Effector memory CD8-positive, alpha-beta T cell (primary cell): ENCODE measurements around the gene DIP2C.

Source experiments
- ATAC-seq: fragments of 150-1000 bp; cut with Tn5 transposase; replicated peaks from 2 replicates; pipeline ENCODE4 v1.10.0; 2021; ENCODE audit warnings: mild to moderate bottlenecking, moderate library complexity
- DNase-seq, 3 experiments: peaks; one replicate each; pipeline ENCODE4 v3.0.0; 2021
- H3K27ac Mint-ChIP-seq, 2 donors: one replicate each; pipeline ENCODE4 v1.8.0; 2022; ENCODE audit warnings: mild to moderate bottlenecking in 2 of 2, mixed read lengths in 2 of 2, moderate library complexity in 2 of 2
- H3K27me3 Mint-ChIP-seq, 2 donors: one replicate each; pipeline ENCODE4 v1.8.0; 2022; ENCODE audit warnings: mixed read lengths in 2 of 2
- H3K36me3 Mint-ChIP-seq: one replicate; pipeline ENCODE4 v1.8.0; 2022; ENCODE audit warnings: mild to moderate bottlenecking, moderate library complexity, mixed read lengths; ENCODE audit not compliant: insufficient read depth
- H3K4me1 Mint-ChIP-seq, 2 donors: one replicate each; pipeline ENCODE4 v1.8.0; 2022; ENCODE audit warnings: low read depth in 2 of 2, mixed read lengths in 2 of 2
- H3K4me3 Mint-ChIP-seq, 2 donors: one replicate each; pipeline ENCODE4 v1.8.0; 2022; ENCODE audit warnings: mild to moderate bottlenecking in 2 of 2, mixed read lengths in 2 of 2, moderate library complexity in 2 of 2
- H3K9me3 Mint-ChIP-seq, 2 donors: one replicate each; pipeline ENCODE4 v1.8.0; 2022; ENCODE audit warnings: mixed read lengths in 2 of 2

Gene DIP2C

DNA sequence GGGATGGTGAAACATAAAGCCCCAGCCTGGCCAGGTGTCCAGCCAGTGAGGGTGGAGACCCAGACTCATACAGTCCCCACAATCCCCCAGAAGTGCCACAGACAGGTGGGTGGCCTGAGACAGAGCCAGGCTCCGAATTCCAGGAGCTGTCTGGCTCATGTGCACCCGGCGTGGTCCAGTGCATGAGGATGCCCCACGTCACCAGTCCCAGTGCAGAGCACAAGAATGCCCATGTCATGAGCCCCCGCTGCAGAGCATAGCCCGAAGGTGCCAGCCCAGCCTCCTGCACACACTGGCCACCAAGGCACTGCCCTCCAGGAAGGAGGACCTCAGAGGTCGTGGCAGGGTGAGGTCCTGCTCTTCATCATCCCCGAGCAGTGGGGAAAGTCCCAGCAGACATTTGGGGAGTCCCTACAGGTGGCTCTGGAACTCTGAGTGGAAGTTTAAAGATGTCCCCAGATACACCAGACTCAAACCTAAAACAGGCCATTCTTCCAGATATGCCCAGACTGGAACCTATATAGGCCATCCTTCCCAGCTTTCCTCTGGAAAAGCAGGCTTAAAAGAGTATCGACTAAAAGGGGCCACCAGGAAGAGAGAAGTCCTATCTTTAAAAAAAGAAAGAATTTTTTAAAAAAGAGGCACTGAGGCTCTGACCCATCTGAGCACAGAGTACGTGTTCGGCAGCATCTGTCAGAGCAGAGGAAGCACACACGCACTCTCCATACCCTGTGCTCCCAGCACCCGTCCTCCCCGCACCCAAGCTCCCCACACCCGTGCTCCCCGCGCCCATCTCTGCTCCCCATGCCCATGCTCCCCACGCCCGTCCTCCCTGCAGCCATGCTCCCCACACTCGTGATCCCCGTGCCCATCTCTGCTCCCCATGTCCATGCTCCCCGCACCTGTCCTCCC lies 11.5 kb downstream of the DIP2C start:
- Mint-ChIP-seq H3K36me3 (no peaks in the 10 kb centered on the region), H3K27ac (no peak overlapping the region), H3K27me3 (peaks cover 4 to 16% of the 10 kb centered on the region in 2 donors), H3K4me3 (no peak overlapping the region), H3K4me1 (no peaks in the 10 kb centered on the region), H3K9me3 (no peaks in the 10 kb centered on the region)
- no peak for ATAC-seq
- no peak for DNase-seq

DNA sequence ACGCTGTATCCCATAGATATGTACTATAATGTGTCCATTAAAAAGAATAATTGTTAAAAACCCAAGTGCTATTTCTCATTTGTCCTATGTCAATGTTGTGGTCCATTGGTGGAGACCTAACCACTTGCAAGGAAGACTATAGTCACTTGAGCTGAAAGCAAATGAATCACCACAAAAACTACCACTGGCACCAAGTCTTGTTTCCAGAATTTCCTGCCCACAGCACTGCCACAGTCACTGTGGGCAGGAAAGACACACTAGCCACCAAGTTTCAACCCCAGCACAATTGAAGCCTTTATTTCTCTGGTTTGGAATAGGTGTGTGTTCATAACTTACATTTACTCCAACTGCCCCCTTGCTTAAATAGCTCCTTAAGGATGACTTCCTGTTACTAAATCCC lies 12.4 kb downstream of the DIP2C start:
- no peaks in the 10 kb centered on the region for H3K36me3 Mint-ChIP-seq
- H3K4me3 Mint-ChIP-seq, result no peak overlapping the region
- H3K9me3 Mint-ChIP-seq, result no peaks in the 10 kb centered on the region
- DNase-seq, result no peak
- ATAC-seq, result no peak
- H3K27ac Mint-ChIP-seq, result no peak overlapping the region
- peaks cover 2 to 10% of the 10 kb centered on the region in 2 donors for H3K27me3 Mint-ChIP-seq
- no peaks in the 10 kb centered on the region for H3K4me1 Mint-ChIP-seq

DNA sequence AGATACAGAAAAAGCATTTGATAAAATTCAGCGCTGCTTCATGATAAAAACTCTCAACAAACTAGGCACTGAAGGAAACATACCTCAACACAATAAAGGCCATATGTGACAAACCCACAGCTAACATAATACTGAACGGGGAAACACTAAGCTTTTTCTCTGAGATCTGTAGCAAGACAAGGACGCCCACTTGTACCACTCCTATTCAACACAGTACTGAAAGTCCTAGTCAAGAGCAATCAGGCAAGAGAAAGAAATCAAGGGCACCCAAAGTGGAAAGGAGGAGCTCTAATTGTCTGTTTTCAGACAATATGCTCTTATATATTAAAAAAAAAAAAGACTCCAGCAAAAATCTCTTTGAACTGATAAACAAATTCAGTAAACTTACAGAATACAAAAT lies 13.3 kb downstream of the DIP2C start:
- Mint-ChIP-seq H3K9me3 (no peaks in the 10 kb centered on the region), H3K4me3 (no peak overlapping the region), H3K27ac (no peak overlapping the region), H3K4me1 (no peaks in the 10 kb centered on the region), H3K27me3 (peaks cover 5 to 10% of the 10 kb centered on the region in 2 donors), H3K36me3 (no peaks in the 10 kb centered on the region)
- DNase-seq, result no peak
- no peak for ATAC-seq

DNA sequence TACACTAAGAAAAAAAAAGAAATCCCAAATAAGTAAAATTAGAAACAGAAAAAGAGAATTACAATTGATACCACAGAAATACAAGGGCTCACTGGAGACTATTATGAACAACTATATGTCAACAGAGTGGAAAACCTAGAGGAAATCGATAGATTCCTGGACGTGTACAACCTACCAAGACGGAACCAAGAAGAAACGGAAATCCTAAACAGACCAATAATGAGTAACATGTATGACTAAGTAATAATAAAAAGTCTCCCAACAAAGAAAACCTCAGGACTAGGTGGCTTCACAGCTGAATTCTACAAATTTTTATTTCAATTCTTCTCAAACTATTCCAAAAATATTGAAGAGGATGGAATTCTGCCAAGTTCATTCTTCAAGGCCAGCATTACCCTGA lies 13.9 kb downstream of the DIP2C start:
- no peak for ATAC-seq
- no peak overlapping the region for H3K27ac Mint-ChIP-seq
- no peaks in the 10 kb centered on the region for H3K9me3 Mint-ChIP-seq
- H3K27me3 Mint-ChIP-seq, result peaks cover 5 to 10% of the 10 kb centered on the region in 2 donors
- H3K4me3 Mint-ChIP-seq, result no peak overlapping the region
- no peaks in the 10 kb centered on the region for H3K36me3 Mint-ChIP-seq
- no peak for DNase-seq
- no peaks in the 10 kb centered on the region for H3K4me1 Mint-ChIP-seq

DNA sequence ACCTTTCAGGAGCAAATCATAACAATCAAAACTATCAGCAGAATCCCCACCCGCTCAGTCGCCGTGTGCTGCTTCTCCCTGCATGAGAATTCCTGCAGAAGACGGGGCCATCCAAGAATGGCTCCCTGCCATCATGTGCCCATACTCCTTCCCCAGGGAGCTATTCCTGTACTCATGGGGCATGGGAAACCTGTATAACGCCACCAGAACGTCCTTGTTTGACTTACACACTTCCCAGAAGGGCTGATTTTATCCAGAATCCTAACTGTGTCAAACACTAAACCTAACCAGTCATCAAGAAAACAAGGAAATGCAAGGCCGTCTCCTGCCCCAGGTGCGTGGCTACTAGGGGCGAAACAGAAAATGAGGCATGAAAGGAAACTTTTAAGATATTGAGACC lies 16.0 kb downstream of the DIP2C start:
- H3K27me3 Mint-ChIP-seq, result peaks cover 0 to 5% of the 10 kb centered on the region in 2 donors
- H3K4me3 Mint-ChIP-seq, result no peak overlapping the region
- no peaks in the 10 kb centered on the region for H3K36me3 Mint-ChIP-seq
- DNase-seq (no peak), ATAC-seq (no peak)
- no peaks in the 10 kb centered on the region for H3K4me1 Mint-ChIP-seq
- no peak overlapping the region for H3K27ac Mint-ChIP-seq
- H3K9me3 Mint-ChIP-seq, result no peaks in the 10 kb centered on the region

DNA sequence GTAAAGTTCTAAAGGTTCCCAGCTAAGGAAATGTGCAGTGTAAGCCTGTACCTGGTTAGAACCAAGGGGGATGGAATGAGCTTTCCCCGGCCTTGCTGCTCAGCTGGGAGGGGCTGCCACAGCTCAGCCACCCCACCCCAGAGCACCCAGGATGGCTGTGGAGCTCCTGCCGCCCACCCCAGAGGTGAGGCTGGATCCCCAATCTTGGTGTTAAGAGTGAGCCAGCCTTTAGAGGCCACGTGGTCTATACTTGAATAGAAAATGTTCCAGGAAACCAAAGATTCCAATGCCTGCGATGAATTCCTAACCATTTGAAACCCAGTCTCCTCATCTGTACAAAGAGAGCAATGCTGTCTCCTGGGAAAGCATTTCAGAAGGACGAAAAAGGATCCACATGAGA lies 16.5 kb downstream of the DIP2C start:
- DNase-seq (no peak), ATAC-seq (no peak)
- no peak overlapping the region for H3K27ac Mint-ChIP-seq
- H3K27me3 Mint-ChIP-seq, result peaks cover 0 to 5% of the 10 kb centered on the region in 2 donors
- H3K4me1 Mint-ChIP-seq, result no peaks in the 10 kb centered on the region
- H3K36me3 Mint-ChIP-seq, result no peaks in the 10 kb centered on the region
- no peaks in the 10 kb centered on the region for H3K9me3 Mint-ChIP-seq
- H3K4me3 Mint-ChIP-seq, result no peak overlapping the region

DNA sequence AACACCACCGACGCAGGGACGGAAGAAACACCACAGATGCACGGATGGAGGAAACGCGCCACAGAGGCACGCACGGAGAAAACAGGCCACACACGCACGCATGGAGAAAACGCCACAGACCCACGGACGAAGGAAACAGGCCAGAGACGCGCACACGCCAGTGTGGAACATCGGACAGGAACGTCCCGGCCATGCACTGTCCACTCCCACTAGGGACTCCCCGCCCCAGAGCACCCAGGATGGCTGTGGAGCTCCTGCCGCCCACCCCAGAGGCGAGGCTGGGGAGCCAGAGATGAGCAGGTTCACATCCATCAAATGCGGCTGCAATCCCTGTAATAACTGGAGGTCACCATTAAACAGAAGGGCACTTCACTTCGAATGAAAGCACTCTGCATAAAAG lies 17.3 kb downstream of the DIP2C start:
- Mint-ChIP-seq H3K27me3 (peaks cover 0 to 5% of the 10 kb centered on the region in 2 donors), H3K36me3 (no peaks in the 10 kb centered on the region), H3K9me3 (no peaks in the 10 kb centered on the region), H3K27ac (no peak overlapping the region), H3K4me3 (no peak overlapping the region), H3K4me1 (no peaks in the 10 kb centered on the region)
- ATAC-seq (no peak), DNase-seq (no peak)

DNA sequence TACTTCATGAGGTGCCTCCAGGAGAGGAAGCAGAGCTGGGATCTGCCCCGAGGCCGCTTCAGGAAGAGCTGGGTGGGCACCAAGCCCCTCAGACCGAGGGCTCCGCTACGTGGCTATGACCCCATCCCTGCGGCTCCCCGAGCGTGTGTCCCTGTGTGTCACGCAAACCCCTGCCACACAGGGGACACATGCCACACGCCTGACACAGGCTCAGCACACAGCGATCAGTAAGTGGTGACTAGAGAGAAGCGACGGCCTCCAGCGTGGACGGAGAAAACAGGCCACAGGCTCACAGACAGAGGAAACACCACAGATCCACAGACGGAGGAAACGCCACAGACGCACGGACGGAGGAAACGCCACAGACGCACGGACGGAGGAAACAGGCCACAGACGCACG lies 18.5 kb downstream of the DIP2C start:
- Mint-ChIP-seq H3K36me3 (no peaks in the 10 kb centered on the region), H3K27me3 (peaks cover 0 to 5% of the 10 kb centered on the region in 2 donors), H3K9me3 (no peaks in the 10 kb centered on the region), H3K4me1 (no peaks in the 10 kb centered on the region), H3K27ac (no peak overlapping the region), H3K4me3 (no peak overlapping the region)
- DNase-seq (no peak), ATAC-seq (no peak)

DNA sequence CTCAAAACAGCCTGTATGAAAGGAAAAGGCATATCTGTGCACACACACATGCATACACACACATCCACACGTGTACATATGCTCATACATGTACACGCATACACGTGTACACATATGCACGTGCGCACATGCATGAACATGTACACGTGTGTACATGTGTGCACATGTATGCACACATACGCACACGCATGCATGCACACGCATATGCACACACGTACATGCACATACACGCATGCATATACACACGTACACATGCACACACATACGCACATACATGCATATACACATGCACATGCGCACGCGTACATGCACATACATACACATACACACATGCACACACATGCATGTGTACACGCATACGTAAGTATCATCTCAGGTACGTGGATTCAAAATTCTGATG lies 19.4 kb downstream of the DIP2C start:
- Mint-ChIP-seq H3K27ac (no peak overlapping the region), H3K4me1 (no peaks in the 10 kb centered on the region), H3K27me3 (peaks cover 0 to 5% of the 10 kb centered on the region in 2 donors), H3K4me3 (no peak overlapping the region), H3K9me3 (no peaks in the 10 kb centered on the region), H3K36me3 (no peaks in the 10 kb centered on the region)
- DNase-seq (no peak), ATAC-seq (no peak)

DNA sequence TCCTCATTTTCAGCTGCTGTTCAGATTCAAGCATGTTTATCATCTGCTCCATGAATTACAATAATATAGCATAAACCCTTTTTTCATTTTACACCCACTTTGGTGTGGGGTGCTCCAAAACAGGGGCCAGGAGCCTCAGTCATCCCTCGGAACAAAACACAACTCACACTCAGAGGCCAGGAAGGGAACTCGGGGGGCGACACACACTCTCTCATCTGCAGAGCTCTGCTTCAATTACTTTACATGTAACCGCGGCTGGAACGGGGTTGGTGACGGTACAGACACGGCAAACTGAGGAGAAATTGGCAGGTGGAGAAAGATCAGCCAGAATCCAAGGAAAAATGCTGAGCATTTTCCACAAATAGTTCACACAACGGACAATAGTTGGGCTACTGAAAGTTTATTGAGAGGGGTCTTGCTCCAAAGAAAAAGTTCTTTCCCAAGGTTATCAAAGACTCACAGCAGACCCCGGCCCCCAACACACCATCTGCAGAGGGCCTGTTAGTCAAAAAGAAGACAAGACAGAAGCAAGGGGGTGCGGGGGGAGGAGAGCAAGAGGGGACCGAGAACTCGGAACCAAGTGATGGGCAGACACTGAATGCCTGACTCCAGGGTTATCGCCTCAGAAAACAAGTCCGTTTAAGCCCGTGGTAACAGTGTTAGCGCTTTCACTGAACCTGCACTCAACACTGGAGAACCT lies 20.5 kb downstream of the DIP2C start:
- Mint-ChIP-seq H3K36me3 (no peaks in the 10 kb centered on the region), H3K27me3 (peaks cover 0 to 5% of the 10 kb centered on the region in 2 donors), H3K27ac (no peak overlapping the region), H3K9me3 (no peaks in the 10 kb centered on the region), H3K4me1 (no peaks in the 10 kb centered on the region), H3K4me3 (no peak overlapping the region)
- ATAC-seq (no peak), DNase-seq (no peak)

DNA sequence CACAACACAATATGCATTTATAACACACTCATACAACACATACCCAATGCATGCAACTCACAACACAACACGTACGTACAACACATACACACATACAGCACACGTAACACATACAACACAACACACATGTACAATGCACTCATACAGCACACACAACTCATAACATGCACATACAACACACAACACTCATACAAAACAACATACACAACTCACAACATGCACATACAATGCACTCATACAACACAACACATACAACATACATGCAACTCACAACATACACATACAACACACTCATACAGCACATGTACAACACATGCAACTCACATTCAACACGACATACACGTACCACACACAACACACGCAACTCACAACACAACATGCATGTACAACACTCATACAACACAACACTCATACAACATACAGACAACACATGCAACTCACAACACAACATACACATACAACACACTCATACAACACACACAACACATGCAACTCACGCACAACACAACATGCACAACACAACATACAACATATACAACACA lies 21.8 kb downstream of the DIP2C start:
- Mint-ChIP-seq H3K27me3 (peaks cover 5 to 12% of the 10 kb centered on the region in 2 donors), H3K9me3 (no peaks in the 10 kb centered on the region), H3K4me1 (peaks cover 3 to 5% of the 10 kb centered on the region in 2 donors), H3K27ac (no peak overlapping the region), H3K36me3 (no peaks in the 10 kb centered on the region), H3K4me3 (no peak overlapping the region)
- ATAC-seq (no peak), DNase-seq (no peak)

DNA sequence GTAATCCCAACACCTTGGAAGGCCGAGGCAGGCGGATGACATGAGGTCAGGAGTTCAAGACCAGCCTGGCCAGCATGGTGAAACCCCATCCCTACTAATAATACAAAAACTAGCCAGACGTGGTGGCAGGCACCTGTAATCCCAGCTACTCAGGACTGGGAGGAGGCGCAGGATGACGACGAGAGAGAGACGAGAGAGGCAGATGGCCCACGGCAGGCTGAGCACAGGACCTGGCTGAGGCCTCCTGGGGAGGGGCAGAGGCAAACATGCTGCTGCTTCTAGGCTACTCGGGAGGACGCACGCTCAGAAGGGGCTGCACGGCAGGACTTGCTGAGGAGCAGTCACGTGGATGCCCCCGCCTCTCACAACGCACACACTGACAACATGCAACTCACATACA lies 22.4 kb downstream of the DIP2C start:
- DNase-seq (no peak), ATAC-seq (no peak)
- no peak overlapping the region for H3K27ac Mint-ChIP-seq
- peaks cover 4 to 6% of the 10 kb centered on the region in 2 donors for H3K4me1 Mint-ChIP-seq
- no peaks in the 10 kb centered on the region for H3K36me3 Mint-ChIP-seq
- H3K27me3 Mint-ChIP-seq, result peaks cover 11 to 12% of the 10 kb centered on the region in 2 donors
- H3K4me3 Mint-ChIP-seq, result no peak overlapping the region
- no peaks in the 10 kb centered on the region for H3K9me3 Mint-ChIP-seq

DNA sequence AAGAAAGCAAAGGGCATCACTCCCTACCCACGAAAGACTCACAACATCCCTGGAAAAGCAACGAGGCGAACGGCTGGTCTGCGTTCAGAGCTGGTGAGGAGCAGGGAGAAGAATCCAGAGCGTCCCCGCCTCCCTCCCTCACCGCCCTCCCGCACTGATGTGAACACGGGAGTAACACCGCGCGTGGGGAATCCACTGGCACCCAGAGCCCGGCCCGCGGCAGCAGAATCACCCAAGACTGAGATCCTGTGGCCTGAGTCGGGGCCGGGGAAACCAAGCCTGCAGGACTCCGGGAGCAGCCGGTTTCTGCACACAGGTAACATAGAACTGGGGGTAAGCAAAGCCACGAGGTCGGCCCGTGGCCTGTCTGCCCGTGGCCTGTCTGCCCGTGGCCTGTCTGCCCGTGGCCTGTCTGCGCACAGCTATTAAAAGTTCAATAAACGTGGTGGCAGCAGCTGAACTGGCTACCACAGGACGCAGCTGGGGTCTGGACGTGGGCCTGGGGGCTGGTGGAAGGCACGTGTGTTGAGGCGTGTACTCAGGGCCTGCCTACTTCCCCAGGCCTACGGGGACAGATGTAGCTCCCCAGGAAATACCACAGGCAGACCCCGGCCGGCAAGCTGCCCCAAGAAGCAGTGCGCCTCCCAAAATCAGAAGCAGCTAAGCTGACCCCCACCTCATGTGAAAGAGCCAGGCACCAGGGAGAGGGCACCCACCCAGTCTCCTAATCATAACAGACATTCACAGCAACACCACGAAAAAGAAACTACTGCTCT lies 23.0 kb downstream of the DIP2C start:
- no peak overlapping the region for H3K4me3 Mint-ChIP-seq
- no peak for DNase-seq
- no peak overlapping the region for H3K27ac Mint-ChIP-seq
- peaks cover 4 to 6% of the 10 kb centered on the region in 2 donors for H3K4me1 Mint-ChIP-seq
- H3K27me3 Mint-ChIP-seq, result peaks cover 14 to 17% of the 10 kb centered on the region in 2 donors
- H3K9me3 Mint-ChIP-seq, result no peaks in the 10 kb centered on the region
- no peak for ATAC-seq
- no peaks in the 10 kb centered on the region for H3K36me3 Mint-ChIP-seq
